Endothelial cell of umbilical vein (primary cell): ENCODE measurements around the gene S1PR5. TPM values are rescaled to one million over a fixed set of nuclear protein-coding genes. Genes with fewer than 3 reads are reported as not detected.

ENCODE experiments used
- BruUV-seq: library from RNA; stranded (reverse); fragments of 400-500 nt; replicated peaks from 2 replicates; lab custom pipeline; 2021; lab: Mats Ljungman, UMichigan
- CTCF ChIA-PET: fragments of 300-600, 350-600 bp; sonication (Branson Sonifier 250); formaldehyde crosslinking; loops from one replicate; lab custom pipeline; 2021; ENCODE audit warnings: antibody characterized with exemption, inconsistent platforms; lab: Charles Lee
- POLR2A ChIA-PET: fragments of 300-600, 350-600 bp; sonication (Branson Sonifier 250); formaldehyde crosslinking; loops from one replicate; lab custom pipeline; 2021; ENCODE audit warnings: antibody characterized with exemption, inconsistent platforms; lab: Charles Lee
- DNase-seq: peaks from one replicate; pipeline ENCODE4 v3.0.0-alpha.2; 2011; ENCODE audit warnings: low read depth, low spot score
- FAIRE-seq: peaks from 2 replicates; lab custom pipeline; 2011; peaks lifted over from hg19 to GRCh38; lab: Jason Lieb, UNC
- H2AFZ ChIP-seq: 2 replicates; pipeline ENCODE4 v1.6.0; 2012; ENCODE audit warnings: low read depth, low read length, control low read depth, inconsistent platforms
- H3K27ac ChIP-seq: 2 replicates; pipeline ENCODE4 v1.5.1; 2011; ENCODE audit warnings: low read depth, mild to moderate bottlenecking, control low read depth, low read length, moderate library complexity; ENCODE audit not compliant: insufficient read depth
- H3K27me3 ChIP-seq, 2 experiments: 2 replicates each; pipeline versions ENCODE4 v1.6.0 to v1.6.1; 2011; ENCODE audit warnings: low read length in 2 of 2, mixed read lengths in 1 of 2; ENCODE audit not compliant: control insufficient read depth in 2 of 2, insufficient read depth in 2 of 2
- H3K36me3 ChIP-seq, 2 experiments: 2 replicates in 1 of 2; 3 replicates in 1 of 2; pipeline ENCODE4 v1.5.1; 2011; ENCODE audit warnings: low read length in 2 of 2, mild to moderate bottlenecking in 1 of 2, moderate library complexity in 1 of 2; ENCODE audit not compliant: control insufficient read depth in 2 of 2, insufficient read depth in 2 of 2; ENCODE audit errors: extremely low read depth in 1 of 2
- H3K4me1 ChIP-seq: 3 replicates; pipeline ENCODE4 v1.5.1; 2011; ENCODE audit warnings: mild to moderate bottlenecking, low read length; ENCODE audit not compliant: control insufficient read depth, insufficient read depth; ENCODE audit errors: extremely low read depth
- H3K4me2 ChIP-seq: 2 replicates; pipeline ENCODE4 v1.6.1; 2011; ENCODE audit warnings: low read length, control low read depth, mixed read lengths; ENCODE audit not compliant: insufficient read depth
- H3K4me3 ChIP-seq, 3 experiments: fragments of 200-600 bp in 1 of 3; sonication (generic), shearing (Covaris generic) in 1 of 3; replicated peaks in 1 of 3; 2 replicates each; pipeline ENCODE4 v1.5.1; 2011 to 2016; ENCODE audit warnings: control low read depth in 3 of 3, low read length in 3 of 3, mild to moderate bottlenecking in 2 of 3, inconsistent platforms in 1 of 3, low read depth in 1 of 3, moderate library complexity in 1 of 3; ENCODE audit not compliant: insufficient read depth in 1 of 3
- H3K79me2 ChIP-seq: 2 replicates; pipeline ENCODE4 v1.6.0; 2012; ENCODE audit warnings: low read length, inconsistent platforms; ENCODE audit not compliant: control insufficient read depth, insufficient read depth
- H3K9ac ChIP-seq: replicated peaks from 2 replicates; pipeline ENCODE3; 2011; ENCODE audit warnings: low read length, control low read depth; ENCODE audit not compliant: insufficient read depth; ENCODE audit errors: extremely low read depth
- H3K9me1 ChIP-seq: replicated peaks from 3 replicates; pipeline ENCODE4 v1.6.0; 2011; ENCODE audit warnings: mild to moderate bottlenecking, low read length; ENCODE audit not compliant: control insufficient read depth, insufficient read depth; ENCODE audit errors: extremely low read depth
- H3K9me3 ChIP-seq: replicated peaks from 2 replicates; pipeline ENCODE4 v1.5.1; 2012; ENCODE audit warnings: low read length, inconsistent platforms; ENCODE audit not compliant: control insufficient read depth, insufficient read depth
- H4K20me1 ChIP-seq: replicated peaks from 2 replicates; pipeline ENCODE3; 2011; ENCODE audit warnings: mild to moderate bottlenecking, low read length; ENCODE audit not compliant: control insufficient read depth, insufficient read depth; ENCODE audit errors: extremely low read depth
- CTCF ChIP-seq, 2 donors: IDR thresholded peaks; 1 replicate in 1 of 2; 2 replicates in 1 of 2; pipeline ENCODE4 v1.5.1; 2011; ENCODE audit warnings: low read length in 2 of 2, mild to moderate bottlenecking in 2 of 2, moderate library complexity in 2 of 2, control low read depth in 1 of 2, inconsistent platforms in 1 of 2, low read depth in 1 of 2; ENCODE audit not compliant: insufficient read depth in 1 of 2; ENCODE audit errors: extremely low read depth in 1 of 2
- EZH2 ChIP-seq: IDR thresholded peaks from 2 replicates; pipeline ENCODE4 v1.6.1; 2012; ENCODE audit warnings: borderline replicate concordance, low read depth, mild to moderate bottlenecking, moderate library complexity, low read length, inconsistent platforms; ENCODE audit not compliant: severe bottlenecking
- GATA2 ChIP-seq: IDR thresholded peaks from 2 replicates; pipeline ENCODE4 v1.7.0; 2011; ENCODE audit warnings: low read depth, mild to moderate bottlenecking, moderate library complexity, mixed read lengths, low read length; ENCODE audit not compliant: insufficient read length, insufficient read depth
- JUN ChIP-seq: IDR thresholded peaks from 2 replicates; pipeline ENCODE4 v1.6.1; 2011; ENCODE audit warnings: borderline replicate concordance, low read depth; ENCODE audit not compliant: insufficient read length, insufficient read depth
- MYC ChIP-seq: IDR thresholded peaks from one replicate; pipeline ENCODE4 v1.6.1; 2011; ENCODE audit warnings: mild to moderate bottlenecking, low read depth, low read length
- POLR2A ChIP-seq: IDR thresholded peaks from 2 replicates; pipeline ENCODE4 v1.6.1; 2012; ENCODE audit warnings: low read depth, mild to moderate bottlenecking, control low read depth, low read length
- dilution Hi-C: fragments of 300-500 bp; cut with MboI; formaldehyde crosslinking; loops from one replicate; pipeline ENCODE4 v1.15.0; 2019; ENCODE audit warnings: low sequenced_read_pairs; ENCODE audit not compliant: extremely low pct_ligation_motif_present
- intact Hi-C: fragments of 100-400 bp; cut with micrococcal nuclease; formaldehyde crosslinking; loops from one replicate; pipeline ENCODE4 v1.10.0; 2022
- polyA plus RNA-seq, 4 experiments: library from polyadenylated mRNA; depleted of rRNA in 3 of 4; stranded (reverse) in 3 of 4; unstranded in 1 of 4; fragments of >200 nt; gene quantifications; 2 replicates each; pipeline versions ENCODE4 v1.2.1 to v1.2.3, GENCODE V29; 2011 to 2012; ENCODE audit warnings: missing spikeins in 1 of 4
- total RNA-seq: library from RNA; stranded (reverse); gene quantifications from 2 replicates; pipeline ENCODE4 v1.2.3, GENCODE V29; 2021

The S1PR5 gene
- total and polyA plus RNA-seq, 2 donors (not counting 3 experiments of a cell fraction or from before 2014, with no cell fraction given), result not detected

GRCh38 chr19:10513223-10513622 lies 4.0 kb downstream of the S1PR5 start:
- no peak overlapping the region for H3K9ac ChIP-seq
- no peak overlapping the region for H3K4me2 ChIP-seq
- H3K79me2 ChIP-seq, result no peaks in the 10 kb centered on the region
- H2AFZ ChIP-seq, result no peak overlapping the region
- H3K27me3 ChIP-seq, result peaks cover 39 to 53% of the 10 kb centered on the region in 2 experiments
- no peak overlapping the region for H3K27ac ChIP-seq
- no peaks in the 10 kb centered on the region for H3K9me3 ChIP-seq
- dilution Hi-C loops (no loop called here), intact Hi-C loops (loop anchor here (5.0 kb wide), 1 partner anchor 184 kb away; no protein-coding TSS in a partner anchor)
- TF ChIP-seq MYC (no peak), JUN (no peak), GATA2 (no peak), POLR2A (no peak), EZH2 (no peak)
- DNase-seq (no peak), FAIRE-seq (no peak)
- H4K20me1 ChIP-seq, result no peaks in the 10 kb centered on the region
- H3K9me1 ChIP-seq, result no peaks in the 10 kb centered on the region
- BruUV-seq, result no TSS peak
- ChIA-PET POLR2A (interaction anchor here (0.6 kb wide), 1 partner anchor 27 kb away, joined by 3 read pairs; no protein-coding TSS in a partner anchor), CTCF (interaction anchor here (1.3 kb wide), 1 partner anchor 27 kb away, joined by 3 read pairs; no protein-coding TSS in a partner anchor)
- H3K36me3 ChIP-seq, result no peaks in the 10 kb centered on the region
- peaks cover 2% of the 10 kb centered on the region for H3K4me1 ChIP-seq
- no peak overlapping the region for H3K4me3 ChIP-seq

GRCh38 chr19:10510301-10510802 lies 6.9 kb downstream of the S1PR5 start:
- no peak overlapping the region for H3K4me2 ChIP-seq
- H4K20me1 ChIP-seq, result no peaks in the 10 kb centered on the region
- peak; percentile 66 to 80 for TF ChIP-seq CTCF (IDR thresholded peaks at IDR 0.05; ENCODE audit: extremely low read depth in 1 of 2, insufficient read depth in 1 of 2, low read depth in 1 of 2, low read length in 2 of 2)
- TF ChIP-seq GATA2, result no peak
- H3K9me1 ChIP-seq, result no peaks in the 10 kb centered on the region
- H3K27me3 ChIP-seq, result peaks cover 21 to 29% of the 10 kb centered on the region in 2 experiments
- H3K79me2 ChIP-seq, result no peaks in the 10 kb centered on the region
- dilution Hi-C loops (no loop called here), intact Hi-C loops (loop anchor here (5.0 kb wide), 1 partner anchor 187 kb away; no protein-coding TSS in a partner anchor)
- H3K9ac ChIP-seq, result no peak overlapping the region
- no peak overlapping the region for H3K27ac ChIP-seq
- POLR2A ChIA-PET, result no interaction called here
- FAIRE-seq (no peak), DNase-seq (no peak)
- no peak overlapping the region for H2AFZ ChIP-seq
- no peak overlapping the region for H3K4me3 ChIP-seq
- H3K4me1 ChIP-seq, result no peaks in the 10 kb centered on the region
- H3K36me3 ChIP-seq, result no peaks in the 10 kb centered on the region
- no TSS peak for BruUV-seq
- no peaks in the 10 kb centered on the region for H3K9me3 ChIP-seq
- CTCF ChIA-PET, result interaction anchor here (2.7 kb wide), 1 partner anchor 189 kb away, joined by 12 read pairs; no protein-coding TSS in a partner anchor
